ENCODE results near the gene MARS1.

Gene MARS1

DNA sequence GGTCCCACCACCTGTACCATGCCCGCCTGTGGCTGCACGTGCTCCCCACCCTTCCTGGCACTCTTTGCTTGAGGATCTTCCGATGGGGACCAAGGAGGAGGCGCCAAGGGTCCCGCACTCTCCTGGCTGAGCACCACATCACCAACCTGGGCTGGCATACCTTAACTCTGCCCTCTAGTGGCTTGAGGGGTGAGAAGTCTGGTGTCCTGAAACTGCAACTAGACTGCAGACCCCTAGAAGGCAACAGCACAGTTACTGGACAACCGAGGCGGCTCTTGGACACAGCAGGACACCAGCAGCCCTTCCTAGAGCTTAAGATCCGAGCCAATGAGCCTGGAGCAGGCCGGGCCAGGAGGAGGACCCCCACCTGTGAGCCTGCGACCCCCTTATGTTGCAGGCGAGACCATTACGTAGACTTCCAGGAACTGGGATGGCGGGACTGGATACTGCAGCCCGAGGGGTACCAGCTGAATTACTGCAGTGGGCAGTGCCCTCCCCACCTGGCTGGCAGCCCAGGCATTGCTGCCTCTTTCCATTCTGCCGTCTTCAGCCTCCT is 31.6 kb upstream of the MARS1 start:
- in situ Hi-C loops (cut with MboI; ENCODE audit: low pct_unique_long_range_greater_than_20kb, low sequenced_read_pairs), result no loop called here
- peak; percentile 72 for DNase-seq

DNA sequence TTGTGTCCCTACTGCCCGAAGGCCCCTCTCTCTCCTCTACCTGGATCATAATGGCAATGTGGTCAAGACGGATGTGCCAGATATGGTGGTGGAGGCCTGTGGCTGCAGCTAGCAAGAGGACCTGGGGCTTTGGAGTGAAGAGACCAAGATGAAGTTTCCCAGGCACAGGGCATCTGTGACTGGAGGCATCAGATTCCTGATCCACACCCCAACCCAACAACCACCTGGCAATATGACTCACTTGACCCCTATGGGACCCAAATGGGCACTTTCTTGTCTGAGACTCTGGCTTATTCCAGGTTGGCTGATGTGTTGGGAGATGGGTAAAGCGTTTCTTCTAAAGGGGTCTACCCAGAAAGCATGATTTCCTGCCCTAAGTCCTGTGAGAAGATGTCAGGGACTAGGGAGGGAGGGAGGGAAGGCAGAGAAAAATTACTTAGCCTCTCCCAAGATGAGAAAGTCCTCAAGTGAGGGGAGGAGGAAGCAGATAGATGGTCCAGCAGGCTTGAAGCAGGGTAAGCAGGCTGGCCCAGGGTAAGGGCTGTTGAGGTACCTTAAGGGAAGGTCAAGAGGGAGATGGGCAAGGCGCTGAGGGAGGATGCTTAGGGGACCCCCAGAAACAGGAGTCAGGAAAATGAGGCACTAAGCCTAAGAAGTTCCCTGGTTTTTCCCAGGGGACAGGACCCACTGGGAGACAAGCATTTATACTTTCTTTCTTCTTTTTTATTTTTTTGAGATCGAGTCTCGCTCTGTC is 31.0 kb upstream of the MARS1 start:
- DNase-seq, result no peak
- in situ Hi-C loops (cut with MboI; ENCODE audit: low pct_unique_long_range_greater_than_20kb, low sequenced_read_pairs), result no loop called here

DNA sequence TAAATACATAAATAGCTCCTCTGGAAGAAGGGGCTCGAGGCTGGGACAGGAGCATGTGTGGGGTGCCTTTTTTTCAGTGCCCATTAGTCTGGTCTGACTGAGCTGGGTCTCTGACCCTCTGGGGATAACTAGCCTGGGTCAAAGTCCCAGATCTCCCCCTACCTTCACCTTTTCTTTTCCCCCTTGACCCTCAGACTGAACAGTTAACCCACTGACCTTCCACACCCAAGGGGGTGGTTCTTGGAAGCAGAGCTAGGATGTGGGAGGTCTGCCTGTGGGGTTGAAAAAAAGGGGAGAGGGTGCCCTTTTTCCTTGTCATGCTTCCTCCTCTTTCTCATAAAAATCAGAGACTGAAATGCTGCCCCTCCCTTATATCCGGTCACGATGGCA is 29.2 kb upstream of the MARS1 start:
- DNase-seq, result no peak
- in situ Hi-C loops (cut with MboI; ENCODE audit: low pct_unique_long_range_greater_than_20kb, low sequenced_read_pairs), result no loop called here

DNA sequence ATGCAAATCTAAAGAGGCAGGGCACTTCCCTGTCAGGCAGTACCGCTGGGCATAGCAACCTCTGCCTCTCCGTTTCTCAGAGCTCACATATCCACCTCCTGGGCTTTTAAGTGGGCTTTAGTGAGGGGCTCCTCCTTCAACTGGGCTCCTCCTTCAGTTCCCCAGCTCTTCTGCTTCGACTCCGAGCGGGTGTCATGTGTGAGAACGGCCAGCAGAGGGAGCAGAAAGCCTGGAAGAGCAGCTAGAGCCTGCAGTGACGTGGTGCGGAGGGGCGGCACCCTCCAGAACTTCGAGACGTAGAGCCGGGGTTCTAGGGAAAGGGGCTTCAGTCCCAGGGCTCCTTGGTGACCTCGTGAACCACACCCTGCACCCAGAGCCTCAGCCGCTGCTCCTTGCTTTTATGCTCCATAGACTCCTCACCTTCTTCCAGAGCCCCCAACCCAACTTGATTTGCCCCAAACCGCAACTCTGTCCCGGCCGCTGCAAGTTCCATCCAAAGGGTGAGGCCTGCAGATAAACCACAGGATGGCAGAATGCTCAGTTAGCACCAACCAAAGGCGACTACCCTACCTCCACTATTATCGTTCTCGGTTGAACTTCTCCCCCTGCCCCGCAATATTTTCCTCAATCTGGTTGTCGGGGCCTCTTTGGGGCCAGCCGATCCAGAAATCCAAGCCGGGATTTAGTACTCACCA is 28.7 kb upstream of the MARS1 start:
- in situ Hi-C loops (cut with MboI; ENCODE audit: low pct_unique_long_range_greater_than_20kb, low sequenced_read_pairs), result no loop called here
- peak; percentile 97 for DNase-seq

DNA sequence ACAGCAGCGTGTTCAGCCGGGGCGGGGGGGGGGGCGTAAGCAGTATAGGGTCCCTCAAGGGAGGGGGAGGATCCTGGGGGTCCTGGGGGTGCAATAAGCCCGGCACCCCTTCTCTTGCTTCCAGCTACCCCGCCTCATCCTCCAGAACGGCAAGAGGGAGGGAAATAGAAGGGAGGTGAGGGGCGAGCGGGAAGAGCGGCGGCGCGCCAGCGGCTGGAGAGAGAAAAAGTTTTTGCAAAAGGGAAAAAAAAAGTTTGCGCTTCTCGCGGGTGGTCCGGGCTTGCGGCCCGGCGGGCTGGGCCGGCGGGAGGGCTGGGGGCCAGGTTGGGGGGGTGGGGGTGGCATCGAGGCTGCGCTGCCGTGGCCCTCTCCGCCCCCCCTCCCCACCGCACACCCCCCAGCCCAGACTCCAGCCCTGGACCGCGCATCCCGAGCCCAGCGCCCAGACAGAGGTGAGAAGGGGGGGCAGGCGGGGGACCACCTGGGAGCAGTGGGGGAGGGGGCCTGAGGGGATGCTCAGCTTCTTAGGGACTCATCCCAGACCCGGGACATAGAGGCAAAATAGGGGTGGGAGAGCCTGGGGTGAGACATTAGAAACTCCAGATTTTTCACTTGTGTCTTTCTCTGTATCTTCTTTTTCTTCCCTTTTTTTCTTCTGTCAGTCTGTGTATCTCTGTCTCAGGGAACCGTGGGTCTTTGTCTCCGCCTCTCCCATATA is 28.0 kb upstream of the MARS1 start, which contains the start of gene GLI1:
Gene GLI1 (plus strand): TSS at position 36 of the 718 bp plus-strand sequence. CDS start 3,907 bp downstream, outside the sequence.
- peak; percentile 36 for DNase-seq

DNA sequence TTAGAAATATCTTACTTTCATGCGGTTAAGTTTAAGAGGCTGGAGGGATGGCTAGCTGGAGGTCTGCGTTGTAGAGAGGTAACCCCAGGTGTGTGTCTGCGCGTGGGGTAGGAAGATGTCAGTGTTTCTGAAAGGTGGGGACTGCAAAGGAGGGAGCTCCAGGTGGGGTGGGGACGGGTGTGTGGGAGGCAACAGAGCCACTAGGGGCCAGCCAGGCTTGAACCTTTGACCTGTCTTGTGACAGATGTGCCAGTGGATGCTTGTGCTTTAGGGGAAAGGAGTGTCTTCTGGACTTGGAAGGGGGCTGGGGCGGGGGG is 27.4 kb upstream of the MARS1 start:
- in situ Hi-C loops (cut with MboI; ENCODE audit: low pct_unique_long_range_greater_than_20kb, low sequenced_read_pairs), result no loop called here
- no peak for DNase-seq

More for the DNA sequence above, 28.0 kb upstream of the MARS1 start, which contains the start of gene GLI1:
- in situ Hi-C loops (cut with MboI; ENCODE audit: low pct_unique_long_range_greater_than_20kb, low sequenced_read_pairs), result no loop called here

DNA sequence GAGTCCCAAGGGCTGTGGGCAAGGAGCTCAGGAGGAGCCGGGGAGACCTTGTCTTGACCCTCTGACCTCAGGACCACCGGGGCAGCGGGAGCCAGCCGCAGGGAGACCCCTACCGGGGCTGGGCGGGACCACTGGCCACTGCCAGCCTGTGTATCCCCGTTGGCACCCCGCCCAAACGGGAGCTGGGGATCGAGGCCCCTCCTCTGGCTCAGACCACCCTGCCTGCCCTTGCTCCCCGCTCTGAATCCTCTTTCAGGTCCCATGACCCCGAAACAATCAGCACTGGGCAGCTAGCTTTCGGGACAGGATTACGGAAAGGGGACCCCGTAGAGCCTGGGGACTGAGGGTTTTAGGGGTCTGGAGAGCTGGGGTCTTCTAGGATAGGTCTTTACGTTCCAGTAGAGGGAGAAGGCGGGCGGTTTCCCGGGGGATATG is 27.0 kb upstream of the MARS1 start:
- no peak for DNase-seq
- in situ Hi-C loops (cut with MboI; ENCODE audit: low pct_unique_long_range_greater_than_20kb, low sequenced_read_pairs), result no loop called here

DNA sequence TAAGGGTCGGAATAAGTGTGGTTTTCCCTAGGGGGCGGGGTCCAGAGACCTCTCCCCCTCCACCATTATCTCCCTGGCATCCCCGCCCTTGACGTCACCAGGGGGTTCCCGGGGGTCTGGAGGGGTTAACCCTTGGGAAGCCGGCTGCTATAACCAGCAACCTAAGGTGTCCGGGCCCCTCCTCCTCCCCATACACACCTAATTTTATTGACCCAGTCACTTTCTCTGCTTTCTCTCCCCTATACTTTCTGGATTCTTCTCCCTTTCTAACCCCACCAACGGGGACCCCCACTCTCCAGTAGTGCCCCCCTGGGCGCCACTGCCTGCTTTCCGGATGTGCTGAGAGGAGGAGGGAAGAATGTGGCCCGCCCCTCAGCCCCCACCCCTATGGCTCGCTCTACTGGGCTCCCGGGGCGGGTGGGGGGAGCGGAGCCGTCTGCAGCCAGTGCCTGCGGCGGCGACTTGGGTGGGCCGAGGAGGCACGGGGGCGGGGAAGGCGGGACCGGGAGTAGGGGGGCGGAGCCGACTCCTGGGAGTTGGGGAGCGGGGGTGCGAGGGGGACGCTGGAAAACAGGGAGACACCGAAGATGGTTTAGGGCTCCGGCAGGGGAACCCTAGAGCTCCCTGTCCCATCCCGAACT is 26.5 kb upstream of the MARS1 start:
- in situ Hi-C loops (cut with MboI; ENCODE audit: low pct_unique_long_range_greater_than_20kb, low sequenced_read_pairs), result no loop called here
- no peak for DNase-seq

DNA sequence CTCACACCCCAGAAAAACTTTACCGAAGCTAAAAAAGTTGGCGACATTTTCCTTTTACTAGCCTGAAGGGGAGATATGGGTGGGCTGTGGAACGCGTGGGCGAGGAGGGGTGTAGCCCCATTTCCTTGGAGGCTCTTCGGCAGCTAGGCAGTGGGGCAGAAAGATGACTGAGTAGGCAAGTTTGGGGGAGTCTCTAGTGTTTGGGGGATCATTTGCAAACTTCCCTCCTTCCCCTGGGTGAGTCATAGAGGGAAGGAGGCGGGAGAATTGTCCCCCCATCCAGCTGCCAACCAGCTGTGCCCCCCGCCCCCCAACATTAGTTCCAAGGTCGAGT is 26.0 kb upstream of the MARS1 start:
- in situ Hi-C loops (cut with MboI; ENCODE audit: low pct_unique_long_range_greater_than_20kb, low sequenced_read_pairs), result no loop called here
- peak; percentile 20 for DNase-seq

DNA sequence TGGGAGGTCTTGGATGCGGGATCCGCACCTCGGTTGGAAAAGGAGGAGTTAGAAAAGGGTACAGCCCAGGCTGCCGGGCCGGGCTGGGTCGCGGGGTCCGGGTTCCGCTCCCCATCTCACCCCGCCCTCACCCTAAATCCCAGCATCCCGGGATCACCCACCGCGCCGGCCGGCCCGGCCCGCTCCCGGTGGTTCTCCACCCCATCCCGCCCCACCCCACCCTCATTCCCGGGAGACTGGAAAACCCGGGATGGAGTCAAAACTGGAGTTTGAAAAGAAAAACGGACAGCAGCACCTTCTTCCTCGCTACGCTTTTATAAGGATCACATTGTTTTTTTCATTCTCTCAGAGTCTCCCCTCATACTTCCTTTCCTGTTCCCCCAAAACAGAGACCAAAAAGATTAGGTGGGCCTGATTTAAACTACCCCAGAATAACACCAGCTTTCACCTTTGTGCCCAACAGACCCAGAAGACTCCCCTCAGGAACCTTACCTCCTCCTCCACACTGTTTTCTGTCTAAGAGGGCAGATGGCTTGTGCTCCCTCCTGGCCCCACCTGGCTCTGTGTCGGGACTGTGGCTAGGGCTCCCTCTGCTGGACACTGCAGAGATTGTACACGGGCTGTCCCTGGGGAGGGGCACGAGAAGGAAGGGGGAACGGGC is 25.5 kb upstream of the MARS1 start:
- in situ Hi-C loops (cut with MboI; ENCODE audit: low pct_unique_long_range_greater_than_20kb, low sequenced_read_pairs), result no loop called here
- DNase-seq, result peak; percentile 95

DNA sequence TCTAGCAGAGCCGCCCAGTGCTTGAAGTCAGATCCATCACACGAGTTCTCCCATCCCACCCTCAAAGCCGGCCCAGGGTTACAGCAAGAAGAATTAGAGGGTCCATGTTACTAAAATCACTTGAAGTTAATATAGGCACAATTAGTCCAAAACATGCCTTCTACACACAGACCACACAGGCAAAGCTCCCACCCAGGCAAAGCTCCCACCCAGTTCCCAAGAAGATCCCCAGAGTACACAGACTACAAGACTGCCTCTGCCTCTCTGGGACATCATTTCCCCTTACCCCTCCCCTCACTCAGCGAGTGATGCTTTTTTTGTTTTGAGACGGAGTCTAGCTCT is 25.0 kb upstream of the MARS1 start:
- no peak for DNase-seq
- in situ Hi-C loops (cut with MboI; ENCODE audit: low pct_unique_long_range_greater_than_20kb, low sequenced_read_pairs), result no loop called here

DNA sequence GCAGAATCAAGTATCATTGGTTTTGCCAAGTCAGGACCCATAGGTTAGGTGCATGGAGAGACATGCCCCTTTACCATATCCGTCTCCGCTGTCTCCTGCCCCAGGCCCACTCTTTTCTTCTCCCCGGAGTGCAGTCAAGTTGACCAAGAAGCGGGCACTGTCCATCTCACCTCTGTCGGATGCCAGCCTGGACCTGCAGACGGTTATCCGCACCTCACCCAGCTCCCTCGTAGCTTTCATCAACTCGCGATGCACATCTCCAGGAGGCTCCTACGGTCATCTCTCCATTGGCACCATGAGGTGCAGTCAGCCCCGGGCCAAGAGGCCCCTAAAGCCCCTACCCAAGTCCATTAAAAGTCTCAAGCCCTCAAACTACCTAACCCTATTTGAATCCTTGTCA is 23.3 kb upstream of the MARS1 start:
- DNase-seq, result no peak
- in situ Hi-C loops (cut with MboI; ENCODE audit: low pct_unique_long_range_greater_than_20kb, low sequenced_read_pairs), result no loop called here

DNA sequence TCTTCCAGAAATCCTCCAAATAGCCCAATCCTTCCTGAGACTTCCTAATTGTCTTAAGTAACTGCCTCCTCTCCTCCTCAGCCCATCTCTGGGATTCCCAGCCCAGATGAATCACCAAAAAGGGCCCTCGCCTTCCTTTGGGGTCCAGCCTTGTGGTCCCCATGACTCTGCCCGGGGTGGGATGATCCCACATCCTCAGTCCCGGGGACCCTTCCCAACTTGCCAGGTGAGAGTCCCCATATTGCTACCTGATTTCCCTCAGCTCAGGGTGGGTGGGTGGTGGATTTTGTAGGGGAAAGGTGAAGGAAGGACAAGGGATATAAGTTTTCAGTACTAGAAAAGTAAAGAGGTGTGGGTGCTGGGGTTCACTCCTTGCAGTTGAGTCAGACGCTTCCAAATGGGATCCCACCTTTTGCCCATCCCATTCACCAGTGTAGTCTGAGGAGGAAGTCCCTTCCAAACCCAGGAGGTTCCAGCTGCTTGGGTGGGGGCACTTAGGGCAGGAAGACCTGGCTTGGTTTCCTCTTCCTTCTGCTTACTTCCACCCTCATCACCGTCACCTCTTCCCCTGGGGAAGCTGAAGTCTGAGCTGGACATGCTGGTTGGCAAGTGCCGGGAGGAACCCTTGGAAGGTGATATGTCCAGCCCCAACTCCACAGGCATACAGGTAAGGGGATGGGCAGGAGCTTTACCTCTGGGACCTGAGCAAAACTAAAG is 22.7 kb upstream of the MARS1 start:
- in situ Hi-C loops (cut with MboI; ENCODE audit: low pct_unique_long_range_greater_than_20kb, low sequenced_read_pairs), result no loop called here
- DNase-seq, result no peak

DNA sequence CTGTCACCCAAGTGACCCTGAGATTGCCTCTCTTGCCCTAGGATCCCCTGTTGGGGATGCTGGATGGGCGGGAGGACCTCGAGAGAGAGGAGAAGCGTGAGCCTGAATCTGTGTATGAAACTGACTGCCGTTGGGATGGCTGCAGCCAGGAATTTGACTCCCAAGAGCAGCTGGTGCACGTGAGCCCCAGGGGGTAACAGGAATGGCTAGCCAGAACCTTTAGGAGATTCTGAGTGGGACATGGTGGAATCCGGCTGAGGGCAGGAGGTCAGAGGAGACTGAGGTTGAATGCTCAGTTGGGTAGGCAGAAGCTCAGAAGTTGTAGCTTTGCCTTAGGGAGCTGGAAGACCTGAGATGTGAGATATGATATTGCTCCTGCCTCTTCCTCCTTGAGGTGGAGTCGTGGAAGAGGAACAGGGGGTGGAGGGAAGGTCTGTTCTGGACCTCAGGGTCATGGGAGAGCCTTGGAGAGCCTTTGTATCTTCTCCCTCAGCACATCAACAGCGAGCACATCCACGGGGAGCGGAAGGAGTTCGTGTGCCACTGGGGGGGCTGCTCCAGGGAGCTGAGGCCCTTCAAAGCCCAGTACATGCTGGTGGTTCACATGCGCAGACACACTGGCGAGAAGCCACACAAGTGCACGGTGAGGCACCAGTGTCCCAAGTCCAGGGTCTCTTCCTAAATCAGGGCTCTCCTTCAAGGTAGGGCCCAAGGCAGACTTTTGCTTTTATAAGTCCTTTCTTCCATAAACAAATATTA is 21.9 kb upstream of the MARS1 start:
- in situ Hi-C loops (cut with MboI; ENCODE audit: low pct_unique_long_range_greater_than_20kb, low sequenced_read_pairs), result no loop called here
- no peak for DNase-seq

DNA sequence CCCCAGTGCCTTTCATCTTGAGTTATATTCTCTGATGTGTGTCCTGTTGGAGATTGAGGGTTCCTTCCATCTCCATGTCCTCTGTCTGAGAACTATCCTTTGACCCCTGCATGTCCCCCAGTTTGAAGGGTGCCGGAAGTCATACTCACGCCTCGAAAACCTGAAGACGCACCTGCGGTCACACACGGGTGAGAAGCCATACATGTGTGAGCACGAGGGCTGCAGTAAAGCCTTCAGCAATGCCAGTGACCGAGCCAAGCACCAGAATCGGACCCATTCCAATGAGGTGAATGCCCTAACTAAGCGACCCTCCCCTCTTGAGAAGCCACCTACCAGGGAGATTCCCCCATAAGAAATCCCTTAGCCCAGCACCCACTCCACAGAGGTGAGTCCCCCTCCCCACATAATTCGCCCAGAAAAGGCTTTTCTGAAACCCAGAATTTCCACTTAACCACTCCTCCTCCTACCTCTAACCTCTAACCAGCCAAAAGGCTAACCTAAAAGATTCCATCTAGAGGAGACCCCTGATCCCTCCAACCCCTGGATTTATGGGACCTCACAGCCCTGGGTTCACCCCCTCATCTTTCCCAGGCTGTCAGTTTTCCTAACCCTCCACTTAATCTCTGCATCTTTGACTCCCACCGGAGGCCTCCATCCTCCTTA is 20.5 kb upstream of the MARS1 start:
- no peak for DNase-seq
- in situ Hi-C loops (cut with MboI; ENCODE audit: low pct_unique_long_range_greater_than_20kb, low sequenced_read_pairs), result no loop called here

DNA sequence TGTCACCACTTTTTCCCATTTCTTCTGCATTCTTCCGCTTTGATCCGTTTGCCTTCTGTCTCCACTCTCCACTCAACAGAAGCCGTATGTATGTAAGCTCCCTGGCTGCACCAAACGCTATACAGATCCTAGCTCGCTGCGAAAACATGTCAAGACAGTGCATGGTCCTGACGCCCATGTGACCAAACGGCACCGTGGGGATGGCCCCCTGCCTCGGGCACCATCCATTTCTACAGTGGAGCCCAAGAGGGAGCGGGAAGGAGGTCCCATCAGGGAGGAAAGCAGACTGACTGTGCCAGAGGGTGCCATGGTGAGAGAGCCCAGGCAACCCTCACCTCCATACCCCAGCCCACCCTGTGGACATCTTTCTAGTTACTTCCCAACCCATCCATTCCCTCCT is 20.0 kb upstream of the MARS1 start:
- DNase-seq, result no peak
- in situ Hi-C loops (cut with MboI; ENCODE audit: low pct_unique_long_range_greater_than_20kb, low sequenced_read_pairs), result no loop called here

DNA sequence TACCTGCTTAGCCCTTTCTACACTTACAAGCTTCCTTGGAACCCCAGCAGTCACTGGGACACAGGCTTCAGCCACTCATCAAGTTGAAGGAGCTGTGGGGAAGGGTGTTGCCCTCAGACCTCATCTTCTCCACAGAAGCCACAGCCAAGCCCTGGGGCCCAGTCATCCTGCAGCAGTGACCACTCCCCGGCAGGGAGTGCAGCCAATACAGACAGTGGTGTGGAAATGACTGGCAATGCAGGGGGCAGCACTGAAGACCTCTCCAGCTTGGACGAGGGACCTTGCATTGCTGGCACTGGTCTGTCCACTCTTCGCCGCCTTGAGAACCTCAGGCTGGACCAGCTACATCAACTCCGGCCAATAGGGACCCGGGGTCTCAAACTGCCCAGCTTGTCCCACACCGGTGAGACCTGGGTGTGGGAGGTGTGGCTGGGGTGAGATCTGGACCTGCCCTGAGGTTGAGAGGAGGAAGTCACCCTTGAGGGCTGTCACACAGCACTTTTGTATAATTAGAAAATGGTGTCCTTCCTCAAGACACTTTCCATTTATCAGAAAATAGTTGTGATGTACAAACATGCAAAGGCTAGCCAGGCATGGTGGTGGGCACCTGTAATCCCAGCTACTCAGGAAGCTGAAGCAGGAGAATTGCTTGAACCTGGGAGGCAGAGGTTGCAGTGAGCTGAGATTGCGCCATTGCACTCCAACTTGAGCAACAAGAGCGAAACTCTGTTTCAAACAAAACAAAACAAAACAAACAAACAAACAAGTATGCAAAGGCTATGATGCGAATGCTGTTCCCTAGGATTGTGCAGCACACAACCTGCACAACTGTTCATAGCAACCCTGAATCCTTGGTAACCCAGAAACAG is 18.3 kb upstream of the MARS1 start:
- in situ Hi-C loops (cut with MboI; ENCODE audit: low pct_unique_long_range_greater_than_20kb, low sequenced_read_pairs), result no loop called here

More for the DNA sequence above, 18.3 kb upstream of the MARS1 start:
- no peak for DNase-seq
